HL-60 (cell line): ENCODE results near the gene FOLR3.
A peak's percentile ranks its signal among the peaks of the same experiment; 100 is the strongest.

Source experiments
- DNase-seq, 2 experiments: peaks; one replicate each; pipeline ENCODE4 v3.0.0-alpha.2; 2010 to 2020; ENCODE audit warnings: low read depth in 1 of 2, low spot score in 1 of 2
- H3K27ac ChIP-seq: fragments of 250-450 bp; sonication (Bioruptor Pico); replicated peaks from 2 replicates; pipeline ENCODE4 v1.5.1; 2020; ENCODE audit warnings: mild to moderate bottlenecking, moderate library complexity
- H3K27me3 ChIP-seq: fragments of 250-450 bp; sonication (Bioruptor Pico); 2 replicates; pipeline ENCODE4 v1.5.1; 2021; ENCODE audit warnings: mild to moderate bottlenecking, moderate library complexity; ENCODE audit not compliant: insufficient read depth, poor library complexity, severe bottlenecking
- H3K4me3 ChIP-seq: replicated peaks from 2 replicates; pipeline ENCODE4 v1.5.1; 2011; ENCODE audit warnings: mild to moderate bottlenecking, control low read depth, low read length; ENCODE audit not compliant: insufficient read depth
- GABPA ChIP-seq: IDR thresholded peaks from 2 replicates; pipeline ENCODE4 v1.6.1; 2012; ENCODE audit warnings: low read depth
- POLR2AphosphoS5 ChIP-seq: IDR thresholded peaks from 2 replicates; pipeline ENCODE4 v1.6.1; 2012; ENCODE audit warnings: low read depth
- SPI1 ChIP-seq: IDR thresholded peaks from 2 replicates; pipeline ENCODE4 v1.6.1; 2012; ENCODE audit warnings: low read depth, mild to moderate bottlenecking, borderline replicate concordance
- TF ChIP-seq, protein P1 (sequence below): IDR thresholded peaks from one replicate; pipeline ENCODE4 v1.5.1; 2011; ENCODE audit warnings: low read length, control low read depth, inconsistent platforms; ENCODE audit not compliant: insufficient read depth
- TF ChIP-seq, protein P2 (sequence below): IDR thresholded peaks from 2 replicates; pipeline ENCODE4 v1.6.1; 2012; ENCODE audit warnings: low read depth; ENCODE audit not compliant: insufficient replicate concordance

Gene FOLR3

DNA sequence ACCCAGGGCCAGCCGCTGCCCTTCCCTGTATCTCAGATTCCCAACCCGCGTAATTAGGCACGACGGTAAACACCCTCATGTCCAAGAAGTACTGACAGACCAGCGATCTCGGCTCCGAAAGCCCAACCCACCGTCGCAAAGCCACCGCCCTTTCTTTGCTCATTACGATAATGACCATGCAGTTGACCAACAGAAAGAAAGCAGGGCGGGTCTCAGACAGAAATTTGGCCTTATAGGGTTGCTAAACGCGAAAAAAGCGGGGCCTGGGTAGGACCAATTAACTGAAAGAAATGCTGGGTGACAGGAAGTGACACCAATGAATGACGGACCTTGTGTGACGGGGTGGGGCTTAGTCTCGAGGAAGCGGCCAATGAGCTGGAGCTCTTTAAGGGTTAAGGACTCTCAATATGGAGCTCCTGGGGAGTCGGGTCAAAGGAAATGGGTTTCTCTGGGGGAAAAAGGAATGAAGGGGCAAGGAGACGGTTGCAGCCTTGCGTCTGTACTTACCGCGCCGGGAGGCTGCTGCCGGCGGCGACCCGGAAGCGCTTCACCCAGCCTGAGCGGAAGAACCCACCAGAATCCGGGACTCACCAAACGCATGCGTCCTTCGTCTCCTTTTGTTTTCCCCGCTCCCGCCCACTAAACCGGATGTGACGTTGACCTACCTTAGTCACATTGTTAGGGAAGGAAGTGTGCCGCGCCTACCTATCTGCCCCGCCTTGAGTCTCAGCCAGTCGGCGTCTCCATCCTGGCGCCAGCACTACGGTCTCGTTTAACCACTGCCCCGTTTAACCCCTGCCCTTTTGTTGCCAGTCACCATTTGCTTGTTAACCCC, 23.2 kb upstream of the FOLR3 start, which contains the start of gene ANAPC15:
ANAPC15 (minus strand) TSS at position 553 of the 835 bp plus-strand sequence. CDS start 1,419 bp downstream, outside the sequence.
- peak within 1 kb of the TSS; percentile 51 for H3K4me3 ChIP-seq
- TF ChIP-seq GABPA (peak; percentile 96), POLR2AphosphoS5 (peak; percentile 99), SPI1 (peak; percentile 88; the same call in 1 of the 2 replicates)
- TF ChIP-seq, protein P1, sequence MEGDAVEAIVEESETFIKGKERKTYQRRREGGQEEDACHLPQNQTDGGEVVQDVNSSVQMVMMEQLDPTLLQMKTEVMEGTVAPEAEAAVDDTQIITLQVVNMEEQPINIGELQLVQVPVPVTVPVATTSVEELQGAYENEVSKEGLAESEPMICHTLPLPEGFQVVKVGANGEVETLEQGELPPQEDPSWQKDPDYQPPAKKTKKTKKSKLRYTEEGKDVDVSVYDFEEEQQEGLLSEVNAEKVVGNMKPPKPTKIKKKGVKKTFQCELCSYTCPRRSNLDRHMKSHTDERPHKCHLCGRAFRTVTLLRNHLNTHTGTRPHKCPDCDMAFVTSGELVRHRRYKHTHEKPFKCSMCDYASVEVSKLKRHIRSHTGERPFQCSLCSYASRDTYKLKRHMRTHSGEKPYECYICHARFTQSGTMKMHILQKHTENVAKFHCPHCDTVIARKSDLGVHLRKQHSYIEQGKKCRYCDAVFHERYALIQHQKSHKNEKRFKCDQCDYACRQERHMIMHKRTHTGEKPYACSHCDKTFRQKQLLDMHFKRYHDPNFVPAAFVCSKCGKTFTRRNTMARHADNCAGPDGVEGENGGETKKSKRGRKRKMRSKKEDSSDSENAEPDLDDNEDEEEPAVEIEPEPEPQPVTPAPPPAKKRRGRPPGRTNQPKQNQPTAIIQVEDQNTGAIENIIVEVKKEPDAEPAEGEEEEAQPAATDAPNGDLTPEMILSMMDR: no peak
- TF ChIP-seq, protein P2, sequence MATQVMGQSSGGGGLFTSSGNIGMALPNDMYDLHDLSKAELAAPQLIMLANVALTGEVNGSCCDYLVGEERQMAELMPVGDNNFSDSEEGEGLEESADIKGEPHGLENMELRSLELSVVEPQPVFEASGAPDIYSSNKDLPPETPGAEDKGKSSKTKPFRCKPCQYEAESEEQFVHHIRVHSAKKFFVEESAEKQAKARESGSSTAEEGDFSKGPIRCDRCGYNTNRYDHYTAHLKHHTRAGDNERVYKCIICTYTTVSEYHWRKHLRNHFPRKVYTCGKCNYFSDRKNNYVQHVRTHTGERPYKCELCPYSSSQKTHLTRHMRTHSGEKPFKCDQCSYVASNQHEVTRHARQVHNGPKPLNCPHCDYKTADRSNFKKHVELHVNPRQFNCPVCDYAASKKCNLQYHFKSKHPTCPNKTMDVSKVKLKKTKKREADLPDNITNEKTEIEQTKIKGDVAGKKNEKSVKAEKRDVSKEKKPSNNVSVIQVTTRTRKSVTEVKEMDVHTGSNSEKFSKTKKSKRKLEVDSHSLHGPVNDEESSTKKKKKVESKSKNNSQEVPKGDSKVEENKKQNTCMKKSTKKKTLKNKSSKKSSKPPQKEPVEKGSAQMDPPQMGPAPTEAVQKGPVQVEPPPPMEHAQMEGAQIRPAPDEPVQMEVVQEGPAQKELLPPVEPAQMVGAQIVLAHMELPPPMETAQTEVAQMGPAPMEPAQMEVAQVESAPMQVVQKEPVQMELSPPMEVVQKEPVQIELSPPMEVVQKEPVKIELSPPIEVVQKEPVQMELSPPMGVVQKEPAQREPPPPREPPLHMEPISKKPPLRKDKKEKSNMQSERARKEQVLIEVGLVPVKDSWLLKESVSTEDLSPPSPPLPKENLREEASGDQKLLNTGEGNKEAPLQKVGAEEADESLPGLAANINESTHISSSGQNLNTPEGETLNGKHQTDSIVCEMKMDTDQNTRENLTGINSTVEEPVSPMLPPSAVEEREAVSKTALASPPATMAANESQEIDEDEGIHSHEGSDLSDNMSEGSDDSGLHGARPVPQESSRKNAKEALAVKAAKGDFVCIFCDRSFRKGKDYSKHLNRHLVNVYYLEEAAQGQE: peak; percentile 29

DNA sequence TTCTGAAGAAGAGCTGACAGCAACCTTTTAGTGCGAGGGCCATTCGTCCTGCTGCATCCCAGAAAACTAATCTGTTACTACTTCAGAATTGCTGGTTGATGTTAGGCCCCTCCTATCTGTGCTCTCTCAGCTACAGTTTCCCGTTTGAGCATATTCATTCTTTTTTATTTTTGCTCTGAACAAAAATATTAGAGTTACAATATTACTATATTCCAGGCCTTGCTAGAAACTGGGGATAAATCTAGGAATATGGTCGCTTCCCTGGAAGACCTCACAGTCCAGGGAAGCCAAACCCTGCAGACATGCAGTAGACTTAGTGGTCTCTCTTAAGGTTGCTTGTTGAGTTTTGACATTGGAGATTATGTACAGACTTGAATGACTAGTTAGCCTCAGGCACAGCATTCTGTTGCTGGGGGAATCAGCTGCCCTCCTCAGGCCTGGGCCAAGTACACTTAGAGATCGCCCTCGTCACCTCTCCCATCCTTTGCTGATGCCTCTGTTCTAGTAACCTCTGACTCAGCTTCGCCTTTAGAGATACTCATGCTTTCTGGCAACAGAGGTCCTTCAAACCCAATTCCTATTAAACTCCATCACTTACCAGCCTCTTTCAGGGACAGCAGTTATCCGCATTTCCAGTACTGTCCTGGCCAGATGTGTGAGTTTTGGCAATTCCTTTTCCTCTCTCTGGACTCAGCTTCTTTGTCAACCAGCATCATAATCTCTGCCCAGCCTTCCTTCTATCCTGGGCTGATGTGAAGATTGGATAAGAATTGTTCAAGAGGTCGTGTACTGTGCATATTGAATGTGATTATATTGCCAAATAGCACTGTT, 22.3 kb upstream of the FOLR3 start:
- Histone ChIP-seq H3K27me3 (no peaks in the 10 kb centered on the region), H3K27ac (peak overlapping the region; percentile 99), H3K4me3 (peak overlapping the region; percentile 40)
- no peak for DNase-seq
- no peak for TF ChIP-seq POLR2AphosphoS5
- no peak for TF ChIP-seq SPI1

More for the DNA sequence above, 23.2 kb upstream of the FOLR3 start, which contains the start of gene ANAPC15:
- H3K27ac ChIP-seq: peak within 1 kb of the TSS; percentile 99
- peak; percentile 98 to 100 for DNase-seq
- H3K27me3 ChIP-seq: no peaks in the 10 kb centered on the region

DNA sequence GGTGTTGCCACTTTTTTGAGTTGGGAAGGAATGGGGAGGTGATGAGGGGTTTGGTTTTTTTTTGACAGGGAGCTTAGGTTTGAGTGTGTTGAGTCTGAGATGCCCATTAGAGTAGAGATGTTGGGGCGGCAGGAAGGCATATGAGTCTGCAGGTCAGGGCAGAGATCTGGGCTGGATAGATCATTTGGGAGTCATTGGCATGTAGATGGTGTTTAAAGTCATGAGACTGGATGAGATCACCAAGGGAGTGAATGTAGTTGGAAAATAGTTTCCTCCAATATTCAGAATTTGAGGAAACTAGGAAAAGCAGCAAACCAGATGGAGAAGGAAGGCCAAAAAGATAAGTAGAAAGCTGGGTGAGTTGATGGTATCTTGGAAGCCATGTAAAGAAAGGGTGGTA, 21.0 kb upstream of the FOLR3 start:
- no peak for DNase-seq
- Histone ChIP-seq H3K4me3 (no peak overlapping the region), H3K27ac (no peak overlapping the region), H3K27me3 (no peaks in the 10 kb centered on the region)
- TF ChIP-seq, protein P2: no peak
- no peak for TF ChIP-seq POLR2AphosphoS5
- TF ChIP-seq, protein P1: no peak
- TF ChIP-seq SPI1: no peak
- no peak for TF ChIP-seq GABPA
